NCI-H2081 treated with DMSO at 0.1 percent for 48 hours (cell line): ENCODE results near the gene CYTH4.
"Not testable (repeated sequence)": the region's sequence is repeated elsewhere in the genome, so short reads cannot be mapped to it uniquely, and the experiment has no call there.

ENCODE experiments used
- DNase-seq: peaks from one replicate; lab custom pipeline; 2025; lab: John Stamatoyannopoulos, UW

CYTH4 gene

GRCh38 chr22:37310075-37310606 lies 27.8 kb downstream of the CYTH4 start:
- no peak for DNase-seq

GRCh38 chr22:37310815-37311595 lies 28.7 kb downstream of the CYTH4 start:
- DNase-seq: no peak

- DNase-seq: no peak
Observed at GRCh38 chr22:37311761-37312312, 29.5 kb downstream of the CYTH4 start.

- DNase-seq: no peak
Observed at GRCh38 chr22:37312549-37313183, 30.4 kb downstream of the CYTH4 start.

GRCh38 chr22:37313376-37314314 lies 31.3 kb downstream of the CYTH4 start:
- no peak for DNase-seq

GRCh38 chr22:37314315-37315074 lies 32.2 kb downstream of the CYTH4 start:
- DNase-seq: no peak

- DNase-seq: no peak
Observed at GRCh38 chr22:37316405-37316804, 34.1 kb downstream of the CYTH4 start.

- DNase-seq: no peak
Observed at GRCh38 chr22:37316875-37317371, 34.6 kb downstream of the CYTH4 start.

GRCh38 chr22:37317698-37318210 lies 35.4 kb downstream of the CYTH4 start:
- no peak for DNase-seq

- no peak for DNase-seq
Observed at GRCh38 chr22:37318364-37319109, 36.2 kb downstream of the CYTH4 start.

- no peak for DNase-seq
Observed at GRCh38 chr22:37319469-37319868, 37.2 kb downstream of the CYTH4 start.

- DNase-seq: no peak
Observed at GRCh38 chr22:37320726-37321677, 38.7 kb downstream of the CYTH4 start.

GRCh38 chr22:37324340-37325038 lies 42.2 kb downstream of the CYTH4 start:
- DNase-seq: no peak

GRCh38 chr22:37325039-37325395 lies 42.7 kb downstream of the CYTH4 start:
- DNase-seq: no peak

GRCh38 chr22:37326726-37327125 lies 44.4 kb downstream of the CYTH4 start:
- no peak for DNase-seq

GRCh38 chr22:37328017-37328416 lies 45.7 kb downstream of the CYTH4 start:
- no peak for DNase-seq

- not testable (repeated sequence) for DNase-seq
Observed at GRCh38 chr22:37328538-37329237, 46.4 kb downstream of the CYTH4 start.
